Stimulated activated CD8-positive, alpha-beta memory T cell treated with anti-CD3 and anti-CD28 coated beads, Interleukin-15, amount 100 ng/mL, for 48 hours (primary cell): Measurements from ENCODE around the gene NUP210L.
"Not testable (repeated sequence)": the region's sequence is repeated elsewhere in the genome, so short reads cannot be mapped to it uniquely, and the experiment has no call there.

Experiments
- DNase-seq, 2 donors: peaks; one replicate each; pipeline ENCODE4 v3.0.0-alpha.2; 2020; ENCODE audit warnings: low read depth in 2 of 2

The NUP210L gene

DNA sequence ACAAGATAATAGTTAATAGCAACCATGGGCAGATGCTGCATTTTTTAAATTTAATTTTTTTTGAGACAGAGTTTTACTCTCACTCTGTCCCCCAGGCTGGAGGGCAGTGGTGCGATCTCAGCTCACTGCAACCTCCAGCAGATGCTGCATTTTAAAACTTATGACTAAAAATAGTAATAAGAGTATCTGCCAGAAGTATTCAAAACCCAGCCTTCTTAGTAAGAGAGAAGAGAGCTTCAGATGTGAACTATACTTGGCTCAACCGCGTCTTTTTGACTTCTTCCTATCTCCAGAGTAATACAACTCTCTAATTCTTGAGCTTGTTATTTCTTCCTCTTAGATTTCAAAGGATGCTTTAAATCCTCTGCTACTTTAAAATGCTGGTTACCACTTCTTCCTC, 159.7 kb downstream of the NUP210L start:
- DNase-seq, result no peak

DNA sequence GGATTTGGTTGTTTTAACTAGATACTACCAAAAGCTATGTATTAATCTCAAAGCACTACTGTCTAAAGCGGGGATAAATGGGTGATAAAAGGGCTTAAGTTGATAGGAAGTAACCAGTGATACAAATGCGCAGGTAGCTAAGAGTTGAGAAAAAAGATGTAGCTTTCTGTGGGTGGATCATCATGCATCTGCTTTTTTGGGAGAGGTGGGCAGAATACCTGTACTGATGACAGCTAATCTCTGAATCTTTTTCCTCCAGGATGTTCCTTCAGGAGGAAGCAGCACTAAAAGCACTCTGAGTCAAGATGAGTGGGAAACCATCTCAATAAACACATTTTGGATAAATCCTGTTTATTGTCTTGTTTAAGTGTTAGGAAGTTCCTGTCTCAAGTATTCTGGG, 163.1 kb downstream of the NUP210L start:
- no peak for DNase-seq

DNA sequence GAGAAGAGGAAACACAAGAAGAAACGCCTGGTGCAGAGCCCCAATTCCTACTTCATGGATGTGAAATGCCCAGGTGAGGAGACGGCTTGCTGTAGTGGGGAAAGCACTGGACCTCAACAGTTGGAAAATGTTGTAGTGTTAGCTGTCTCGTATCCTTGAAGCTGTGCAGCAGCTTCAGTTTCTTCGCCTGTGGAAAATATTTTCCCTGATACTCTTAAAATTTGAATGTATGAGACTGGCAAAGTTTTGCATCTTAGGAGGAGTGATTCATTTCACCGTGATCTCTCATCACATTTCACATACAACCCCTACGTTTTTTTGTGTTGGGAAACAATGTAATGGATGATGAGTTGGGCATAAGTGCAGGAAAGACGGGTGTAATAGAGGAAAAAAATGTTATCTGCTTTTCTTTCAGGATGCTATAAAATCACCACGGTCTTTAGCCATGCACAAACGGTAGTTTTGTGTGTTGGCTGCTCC, 163.7 kb downstream of the NUP210L start:
- no peak for DNase-seq

DNA sequence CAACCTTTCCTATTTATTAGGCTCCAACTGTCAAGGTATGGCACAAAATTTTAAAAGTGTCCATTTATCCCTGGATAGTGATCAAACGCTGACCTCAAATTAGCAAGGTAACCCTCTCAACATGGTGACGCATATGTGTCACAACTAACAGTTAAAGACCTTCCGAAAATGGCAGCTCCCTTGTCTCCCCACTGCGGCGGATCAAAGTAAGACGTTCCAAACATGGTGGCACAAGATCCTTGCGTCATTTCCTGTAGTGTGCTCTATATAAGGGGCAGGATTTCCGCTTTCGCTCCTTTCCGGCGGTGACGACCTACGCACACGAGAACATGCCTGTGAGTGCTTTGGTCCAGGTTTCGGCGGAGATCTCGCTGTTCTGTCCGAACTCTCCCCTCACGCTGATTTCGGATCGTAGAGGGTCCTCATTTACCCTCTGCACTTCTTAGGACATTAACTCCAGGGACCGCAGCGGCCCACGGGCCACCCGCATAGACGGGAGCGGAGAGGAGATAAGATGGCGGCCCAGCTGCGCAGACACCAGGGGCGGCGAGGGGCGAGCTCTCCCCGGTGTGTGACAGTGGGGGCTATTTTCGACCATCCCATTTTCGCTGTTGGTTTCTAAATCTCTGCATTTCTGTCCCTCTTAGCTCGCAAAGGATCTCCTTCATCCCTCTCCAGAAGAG, 164.3 kb downstream of the NUP210L start, which contains the start of gene RPS27:
TSS of gene RPS27 (plus strand) at position 295 of the 683 bp plus-strand sequence. CDS start at position 330, 35 bp downstream.
- peak; percentile 75 to 78 for DNase-seq

DNA sequence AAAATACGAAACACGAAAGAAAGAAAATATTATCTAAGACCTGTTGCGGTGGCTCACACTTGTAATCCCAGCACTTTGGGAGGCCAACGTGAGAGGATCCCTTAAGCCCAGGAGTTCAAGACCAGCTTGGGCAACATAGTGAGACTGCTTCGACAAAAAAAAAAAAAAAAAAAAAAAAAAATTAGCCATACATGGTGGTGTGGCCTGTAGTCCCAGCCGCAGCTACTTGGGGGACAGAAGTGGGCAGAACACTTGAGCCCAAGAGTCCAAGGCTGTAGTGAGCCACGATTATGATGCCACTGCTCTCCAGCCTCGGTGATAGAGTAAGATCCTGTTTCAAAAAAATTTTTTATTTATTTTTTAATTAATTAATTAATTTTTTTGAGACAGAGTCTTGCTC, 167.3 kb downstream of the NUP210L start:
- DNase-seq, result no peak

DNA sequence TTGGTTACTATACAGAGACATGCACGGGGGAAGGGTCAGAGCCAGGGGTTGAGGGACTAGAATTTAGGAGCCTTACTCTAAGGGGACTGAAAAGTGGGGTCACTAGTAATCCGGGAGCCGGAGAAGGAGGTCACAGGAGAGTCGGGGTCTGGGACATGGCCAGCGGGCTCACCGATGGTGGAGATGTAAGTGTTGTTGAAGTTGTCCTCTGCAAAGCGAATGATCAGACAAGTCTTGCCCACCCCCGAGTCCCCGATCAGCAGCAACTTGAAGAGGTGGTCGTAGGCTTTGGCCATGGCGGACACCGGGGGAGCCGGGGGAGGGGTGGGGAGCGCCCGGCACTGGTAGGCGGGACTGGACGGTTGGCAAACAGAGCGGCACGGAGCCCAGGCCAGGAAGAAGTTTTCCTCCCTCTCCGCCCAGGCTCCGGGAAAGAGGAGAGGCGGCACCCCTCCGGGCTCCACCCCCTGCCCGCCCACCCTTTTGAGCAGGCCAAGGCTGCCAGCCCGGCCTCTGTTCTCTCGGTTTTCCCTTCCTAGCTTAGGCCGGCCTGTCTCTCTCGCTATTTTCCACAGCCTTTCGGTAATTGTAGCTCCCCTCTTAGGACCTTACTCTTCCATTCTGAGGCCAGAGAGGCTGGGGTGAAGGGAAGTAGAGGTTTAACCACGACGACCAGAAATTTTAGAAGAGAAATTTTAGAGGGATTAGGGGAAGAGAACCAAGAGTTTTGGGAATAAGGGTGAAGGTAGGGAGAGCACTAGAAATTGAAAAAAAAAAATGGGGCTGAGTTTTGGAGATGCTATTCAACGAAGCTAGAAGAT, 168.7 kb downstream of the NUP210L start, which contains the start of gene RAB13:
TSS of gene RAB13 (minus strand) at position 399 of the 821 bp plus-strand sequence. CDS start at position 296, 103 bp downstream.
- no peak for DNase-seq

DNA sequence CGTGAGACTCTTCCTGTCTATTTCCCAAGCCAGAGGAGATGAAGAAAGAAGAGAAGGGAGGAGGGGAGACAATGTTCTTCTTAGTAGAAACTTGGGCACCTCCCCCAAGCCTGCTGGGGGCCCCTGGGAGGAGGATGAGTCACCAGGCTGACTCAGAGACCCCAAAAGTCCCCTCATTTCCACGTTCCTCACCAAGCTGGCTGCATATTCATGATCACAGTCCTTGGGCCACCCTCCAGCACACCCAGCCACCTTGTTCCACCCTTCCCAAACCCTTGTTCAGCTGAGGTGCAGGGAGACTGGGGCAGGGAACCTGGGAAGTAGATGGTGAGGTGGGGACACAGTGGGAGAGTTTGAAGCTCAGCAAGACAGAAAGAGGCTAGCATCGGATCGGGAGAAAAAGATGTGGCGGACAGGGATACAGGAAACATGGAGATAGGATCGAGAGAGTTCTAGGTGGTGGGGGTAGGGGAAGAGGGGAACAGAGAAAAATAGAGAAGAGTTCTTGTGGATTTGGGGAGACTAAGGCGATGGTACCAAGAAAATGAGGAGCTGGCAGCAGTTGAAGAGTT, 169.4 kb downstream of the NUP210L start:
- DNase-seq, result peak; percentile 62 to 68

DNA sequence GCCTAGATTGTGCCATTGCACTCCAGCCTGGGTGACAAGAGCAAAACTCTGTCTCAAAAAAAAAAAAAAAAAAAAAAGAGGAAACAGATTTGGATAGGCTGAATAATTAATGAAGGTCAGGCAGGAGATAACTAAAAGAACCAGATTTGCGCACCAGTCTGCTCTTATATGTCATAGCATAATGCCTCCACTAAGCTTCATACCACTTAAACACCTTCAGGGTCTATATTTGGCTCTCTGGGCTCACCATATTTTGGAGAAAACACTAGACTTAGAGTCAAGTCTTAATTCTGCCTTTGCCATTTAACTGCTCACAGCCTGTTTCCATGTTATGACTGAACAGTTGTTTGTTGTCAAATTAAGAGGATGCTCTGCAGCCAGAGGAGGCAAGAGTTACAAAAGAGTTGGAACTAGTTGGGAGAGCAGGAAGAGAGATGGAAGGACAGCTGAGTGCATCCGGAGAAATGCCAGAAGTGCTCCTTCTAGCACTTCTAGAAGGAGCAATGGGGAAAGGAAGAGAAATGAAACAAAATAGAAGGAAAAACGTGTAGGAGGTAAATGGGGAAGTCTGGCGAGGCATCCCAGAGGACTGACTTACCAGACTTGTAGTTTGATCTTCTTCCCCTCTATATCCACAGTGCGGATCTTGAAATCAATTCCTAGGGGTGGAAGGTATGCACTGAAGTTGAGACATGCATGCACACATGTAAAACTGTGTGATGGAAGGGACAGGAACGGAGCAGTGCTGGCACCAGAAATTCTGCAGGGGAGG, 170.6 kb downstream of the NUP210L start:
- no peak for DNase-seq

DNA sequence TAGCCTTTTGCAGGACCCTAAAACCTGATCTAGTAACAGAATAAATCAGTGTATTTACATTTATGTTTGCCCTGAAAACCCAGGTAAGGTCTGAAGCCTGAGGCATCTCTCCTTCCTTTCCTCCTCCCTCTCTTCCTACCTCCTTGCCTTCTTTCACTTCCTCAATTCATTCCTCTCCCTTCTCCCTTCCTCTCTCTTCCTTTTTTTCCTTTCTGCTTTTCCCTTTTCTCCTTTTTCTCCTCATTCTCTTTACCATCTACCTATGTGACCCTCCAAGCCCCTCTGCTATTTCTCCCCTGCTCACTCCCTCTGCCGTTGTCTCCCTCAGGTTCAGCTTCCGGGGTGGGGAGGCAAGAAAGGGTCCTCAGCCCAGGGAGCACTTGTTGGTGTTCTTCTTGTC, 173.1 kb downstream of the NUP210L start:
- DNase-seq, result not testable (repeated sequence)

DNA sequence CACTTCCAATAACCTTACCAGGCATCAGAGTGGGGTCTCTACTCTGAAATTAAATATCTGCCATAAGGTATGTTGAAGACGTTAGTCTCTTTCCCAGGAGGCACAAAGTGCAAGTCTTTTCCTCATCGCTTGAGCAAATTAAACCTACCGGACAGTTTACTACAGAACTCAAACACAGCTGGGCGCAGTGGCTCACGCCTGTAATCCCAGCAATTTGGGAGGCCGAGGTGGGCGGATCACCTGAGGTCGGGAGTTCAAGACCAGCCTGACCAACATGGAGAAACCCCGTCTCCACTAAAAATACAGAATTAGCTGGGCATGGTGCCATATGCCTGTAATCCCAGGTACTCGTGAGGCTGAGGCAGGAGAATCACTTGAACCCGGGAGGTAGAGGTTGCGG, 175.8 kb downstream of the NUP210L start:
- DNase-seq, result not testable (repeated sequence)

DNA sequence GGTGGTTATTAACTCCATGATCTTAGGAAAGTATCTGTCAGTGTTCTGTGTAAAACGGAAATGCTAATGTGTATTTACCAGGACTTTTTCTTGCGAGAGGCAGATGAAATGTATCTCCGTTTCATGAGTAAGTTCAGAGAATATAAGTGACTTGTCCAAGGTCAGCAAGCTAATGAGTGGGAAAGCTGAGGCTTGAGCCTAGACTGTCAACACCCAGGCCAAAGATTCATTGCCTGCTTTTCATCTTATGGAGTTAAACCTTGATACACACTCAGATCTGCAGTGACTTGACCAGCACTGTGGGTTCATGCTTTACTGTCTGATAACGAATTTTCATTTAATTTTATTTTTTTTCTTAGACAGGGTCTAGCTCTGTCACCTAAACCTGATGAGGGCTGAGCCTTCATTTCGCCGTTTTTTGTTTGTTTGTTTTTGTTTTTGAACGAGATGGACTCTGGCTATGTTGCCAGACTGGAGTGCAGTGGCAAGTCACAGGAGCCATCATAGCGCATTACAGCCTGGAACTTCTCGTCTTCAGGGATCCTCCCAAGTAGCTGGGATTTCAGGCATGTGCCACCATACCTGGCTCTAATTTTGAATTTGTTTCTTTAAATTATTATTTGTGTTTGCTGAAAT, 176.5 kb downstream of the NUP210L start:
- no peak for DNase-seq

DNA sequence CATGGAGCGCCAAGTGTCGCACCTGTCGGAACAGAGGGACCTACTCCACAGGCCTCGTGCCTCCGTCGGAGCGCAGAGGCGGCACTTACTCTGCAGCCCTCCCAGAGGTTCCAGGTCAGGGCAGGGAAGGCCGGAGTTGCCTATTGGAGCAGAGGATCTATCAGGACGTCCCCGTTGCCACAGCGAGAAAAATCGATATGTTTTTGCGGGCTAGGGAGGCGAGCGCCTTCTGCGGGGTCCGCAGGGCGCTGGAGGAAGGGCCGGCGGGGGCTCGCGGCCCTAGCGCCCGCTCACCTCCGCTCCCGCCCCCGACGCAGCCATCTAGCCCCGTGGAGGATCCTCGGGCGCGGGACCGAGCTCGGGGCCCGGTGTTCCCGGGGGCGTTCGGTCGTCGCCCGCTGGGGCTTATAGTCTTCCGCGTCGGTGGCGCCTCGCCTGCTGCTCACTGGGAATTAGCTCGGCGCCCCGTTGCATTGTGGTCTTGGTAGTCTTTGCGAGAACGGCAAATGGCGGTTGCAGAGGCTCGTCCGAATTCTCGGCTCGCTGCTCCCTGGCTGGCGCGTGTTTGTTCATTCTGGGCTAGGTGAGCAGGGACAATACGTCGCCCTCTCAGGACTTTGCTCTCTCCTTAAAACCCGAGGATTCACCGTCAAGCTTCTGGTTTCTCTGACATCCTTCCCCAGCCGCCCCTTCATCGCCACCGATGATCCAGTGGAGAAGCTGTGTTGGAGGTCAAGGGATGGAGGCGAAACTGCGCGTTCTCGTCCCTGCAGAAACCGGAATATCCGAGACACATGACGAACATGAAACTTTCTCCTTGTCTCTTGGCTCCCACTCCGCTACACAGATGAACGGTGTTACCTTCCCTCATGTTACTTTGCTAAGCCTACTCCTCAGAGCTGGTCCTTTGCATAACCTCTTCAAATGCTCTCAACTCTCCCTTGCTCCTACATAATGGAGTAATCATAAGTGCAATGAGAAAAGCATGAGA, 177.3 kb downstream of the NUP210L start, which contains the start of gene JTB:
TSS of gene JTB (minus strand) at position 425 of the 991 bp plus-strand sequence. CDS start at position 3, 422 bp downstream.
- peak; percentile 75 to 76 for DNase-seq

DNA sequence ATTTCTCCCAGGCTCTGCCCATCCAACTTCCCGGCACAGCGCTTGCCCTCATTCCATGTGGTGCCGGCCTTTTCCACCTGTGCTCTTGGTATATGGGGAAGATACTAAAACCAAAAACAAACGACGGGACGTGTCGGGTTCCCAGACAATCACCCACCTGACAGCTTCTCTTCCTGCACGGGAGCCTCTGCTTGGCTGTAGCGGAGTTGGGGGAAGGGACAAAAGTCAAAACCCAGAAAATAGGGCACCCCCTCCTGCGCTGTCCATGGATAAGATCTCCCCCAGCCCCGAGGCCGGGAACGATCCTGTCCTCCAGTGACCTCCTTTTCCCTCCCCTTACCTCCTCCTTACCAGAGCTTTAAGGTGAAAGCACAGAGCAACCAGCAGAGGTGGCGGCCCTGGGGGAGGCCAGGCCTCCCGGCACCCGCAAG, 178.0 kb downstream of the NUP210L start:
- no peak for DNase-seq

DNA sequence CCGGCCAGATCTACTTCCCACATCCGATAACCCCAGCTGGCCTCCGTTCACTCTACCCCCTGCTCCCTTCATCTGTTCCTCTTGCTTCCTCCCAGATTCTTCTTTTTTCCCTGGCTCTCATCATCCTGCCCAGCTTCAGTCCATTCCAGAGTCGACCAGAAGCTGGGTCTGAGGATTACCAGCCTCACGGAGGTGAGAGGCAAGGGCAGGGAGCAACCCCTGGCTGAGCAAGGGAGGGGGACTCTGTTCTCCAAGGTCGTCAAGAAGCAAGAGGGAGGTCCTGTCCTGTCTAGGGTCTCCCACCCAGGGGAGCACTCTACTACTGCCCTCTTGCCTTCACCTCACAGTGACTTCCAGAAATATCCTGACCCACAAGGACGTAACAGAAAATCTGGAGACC, 181.3 kb downstream of the NUP210L start:
- DNase-seq, result no peak

DNA sequence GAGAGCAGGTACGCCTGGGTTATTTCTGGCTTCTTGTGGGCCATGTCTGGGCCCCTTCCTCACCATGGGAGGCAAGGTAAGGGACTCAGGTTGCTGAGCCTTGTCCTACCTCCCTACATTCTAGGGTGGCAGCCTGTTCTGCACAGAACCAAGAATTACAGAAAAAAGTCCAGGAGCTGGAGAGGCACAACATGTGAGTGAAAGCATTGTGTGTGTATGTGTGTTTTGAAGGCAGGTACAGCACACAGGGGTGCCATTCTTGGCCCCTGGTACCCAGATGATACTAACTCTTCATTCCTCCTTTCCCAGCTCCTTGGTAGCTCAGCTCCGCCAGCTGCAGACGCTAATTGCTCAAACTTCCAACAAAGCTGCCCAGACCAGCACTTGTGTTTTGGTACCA, 181.8 kb downstream of the NUP210L start:
- DNase-seq, result no peak

DNA sequence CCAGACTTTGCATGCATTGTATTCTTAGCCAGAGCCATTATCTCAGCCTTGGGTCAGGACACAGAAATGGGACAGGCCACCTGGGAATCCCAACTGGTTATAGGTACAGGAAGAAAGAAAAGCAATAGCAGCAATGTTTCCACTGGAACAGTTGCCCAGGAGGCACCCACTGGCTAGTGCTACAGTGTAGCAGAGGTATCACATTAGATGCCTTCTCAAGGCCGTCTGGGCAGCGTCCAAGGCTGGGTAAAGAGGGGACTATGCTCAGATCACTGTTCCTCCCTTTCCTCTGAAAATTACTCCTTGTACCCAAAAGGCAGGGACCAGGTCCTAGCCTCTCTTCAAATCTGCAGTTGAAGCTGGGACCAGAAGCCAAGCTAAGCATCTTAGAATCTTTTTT, 184.5 kb downstream of the NUP210L start:
- no peak for DNase-seq

DNA sequence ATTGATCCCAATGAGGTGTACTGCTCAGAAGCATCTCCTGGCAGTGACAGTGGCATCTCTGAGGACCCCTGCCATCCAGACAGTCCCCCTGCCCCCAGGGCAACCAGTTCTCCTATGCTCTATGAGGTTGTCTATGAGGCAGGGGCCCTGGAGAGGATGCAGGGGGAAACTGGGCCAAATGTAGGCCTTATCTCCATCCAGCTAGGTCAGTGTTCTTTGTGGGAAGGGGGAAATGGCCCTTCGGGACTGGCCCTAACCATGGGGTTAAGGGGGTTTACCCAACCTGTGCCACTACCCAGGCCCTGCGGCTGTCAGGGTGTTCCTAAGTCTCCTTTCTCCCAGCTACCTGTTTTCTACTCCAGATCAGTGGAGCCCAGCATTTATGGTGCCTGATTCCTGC, 185.9 kb downstream of the NUP210L start:
- no peak for DNase-seq

DNA sequence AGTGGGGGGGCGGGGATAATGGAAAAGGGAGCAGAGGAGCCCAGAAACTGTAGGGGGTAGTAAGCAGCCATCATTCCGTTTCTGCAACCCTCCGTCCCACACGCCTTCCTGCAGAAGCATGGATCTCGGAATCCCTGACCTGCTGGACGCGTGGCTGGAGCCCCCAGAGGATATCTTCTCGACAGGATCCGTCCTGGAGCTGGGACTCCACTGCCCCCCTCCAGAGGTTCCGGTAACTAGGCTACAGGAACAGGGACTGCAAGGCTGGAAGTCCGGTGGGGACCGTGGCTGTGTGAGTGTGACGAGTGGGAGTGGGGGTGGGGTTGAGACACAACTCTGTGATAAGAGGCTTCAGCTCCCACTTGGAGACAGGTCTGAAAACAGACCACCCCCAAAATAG, 186.5 kb downstream of the NUP210L start:
- no peak for DNase-seq

DNA sequence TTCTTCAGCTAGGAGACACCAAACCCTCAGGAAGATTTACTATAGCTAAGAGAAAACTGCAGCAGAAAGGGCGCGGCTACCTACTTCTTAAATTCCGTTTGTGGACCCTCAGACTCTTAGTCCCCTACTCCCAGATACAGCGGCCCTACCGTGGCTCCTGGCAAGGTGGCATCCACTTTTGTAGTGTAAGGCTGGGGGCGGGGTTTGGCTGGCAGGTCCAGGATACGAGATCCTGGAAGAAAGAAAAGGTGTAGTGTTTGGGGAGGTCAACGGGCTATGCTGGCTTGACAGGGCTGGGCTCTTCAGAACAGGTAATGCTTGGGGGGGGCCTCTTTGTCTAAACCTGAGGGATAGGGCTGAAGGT, 186.9 kb downstream of the NUP210L start:
- DNase-seq, result no peak
